T-helper 2 cell treated with Interferon-gamma antibody and Interleukin-4, amounts not matched to agents 100 ng/mL and 5 ng/mL, for 36 hours (primary cell): Measurements from ENCODE around the gene ST6GALNAC3. TPM values are rescaled to one million over a fixed set of nuclear protein-coding genes. Genes with fewer than 3 reads are reported as not detected.

ENCODE experiments used
- intact Hi-C: fragments of 100-400 bp; cut with micrococcal nuclease; formaldehyde crosslinking; loops from one replicate; pipeline ENCODE4 v1.15.1; 2023
- total RNA-seq: library from RNA; stranded (reverse); gene quantifications from 2 replicates; pipeline ENCODE4 v1.2.3, GENCODE V29; 2022

Gene ST6GALNAC3
- total RNA-seq, 1 donor from 2014 or later: 0.30 TPM

DNA sequence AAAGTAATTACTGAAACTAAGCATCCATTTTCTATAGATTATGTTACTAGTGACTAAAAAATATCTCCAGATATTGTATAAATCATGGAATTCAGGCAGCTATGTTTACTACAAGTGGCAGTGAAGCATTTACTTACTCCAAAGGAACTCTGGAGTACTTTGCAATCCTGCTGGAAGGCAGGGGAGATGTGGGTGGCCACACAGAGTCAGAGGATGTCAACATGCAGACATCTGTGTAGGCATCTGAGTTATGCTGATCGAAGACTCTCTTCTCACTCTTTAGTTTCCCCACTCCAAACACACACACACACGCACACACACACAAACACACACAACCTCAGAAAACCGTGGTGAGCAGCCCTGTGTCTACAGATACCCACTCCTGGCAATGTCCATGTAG, 112.9 kb downstream of the ST6GALNAC3 start:
- intact Hi-C loops: no loop called here

DNA sequence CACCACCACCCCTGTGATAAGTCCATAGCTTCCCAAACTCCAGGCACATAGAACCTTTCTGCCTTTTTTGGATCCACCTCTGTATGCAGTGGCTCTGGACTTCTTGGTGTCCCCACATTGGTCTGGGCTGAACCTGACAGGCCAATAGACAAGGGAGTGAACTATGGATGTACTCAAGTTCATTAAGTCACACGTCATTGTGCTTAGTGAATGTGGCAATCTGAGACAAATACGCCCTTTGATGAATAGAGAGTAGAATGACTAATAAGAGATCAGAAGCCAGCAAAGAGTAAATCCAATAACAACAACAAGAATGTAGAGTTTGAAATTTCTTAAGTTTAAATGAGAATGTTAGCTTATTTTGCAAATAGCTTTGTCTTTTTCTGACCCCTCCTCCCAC, 114.8 kb downstream of the ST6GALNAC3 start:
- intact Hi-C loops: no loop called here

- intact Hi-C loops: no loop called here
These were observed 116.3 kb downstream of the ST6GALNAC3 start for GRCh38 chr1:76190749-76191424.

DNA sequence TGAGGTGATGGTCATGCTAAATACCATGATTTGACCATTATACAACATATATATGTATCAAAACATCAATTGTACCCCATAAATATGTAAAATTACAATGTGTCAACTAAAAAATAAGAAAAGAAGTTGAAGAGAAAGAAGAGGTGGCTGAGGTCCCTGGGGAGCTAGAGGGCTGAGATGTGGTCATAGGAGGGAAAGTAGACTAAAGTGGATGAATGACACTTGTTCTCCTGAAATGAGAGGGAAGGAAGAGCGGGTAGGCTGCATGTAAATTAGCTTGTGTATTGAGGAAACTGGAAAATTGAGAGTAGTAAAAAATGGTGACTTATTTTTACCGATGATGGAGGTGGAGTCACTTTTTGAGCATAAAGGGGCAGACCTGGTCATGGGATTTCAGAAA, 117.0 kb downstream of the ST6GALNAC3 start:
- intact Hi-C loops: no loop called here

DNA sequence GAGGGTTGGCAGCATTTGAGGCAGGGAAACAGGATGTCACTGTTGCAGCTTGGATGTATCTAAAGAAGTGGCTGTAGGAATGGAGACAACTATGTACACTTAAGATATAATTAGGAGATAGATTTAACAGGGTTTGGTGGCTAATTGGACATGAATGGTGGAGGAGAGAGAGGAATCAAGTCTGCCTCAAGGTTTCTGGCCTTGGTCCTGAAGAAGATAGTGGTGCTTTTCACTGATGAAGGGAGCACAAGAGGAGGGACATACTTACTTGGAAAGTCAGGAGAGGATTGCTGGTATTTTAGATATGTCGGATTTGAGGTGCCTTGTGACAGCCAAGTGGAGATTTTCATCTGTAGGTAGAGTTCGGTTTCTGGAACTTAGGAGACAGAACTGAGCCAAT, 123.9 kb downstream of the ST6GALNAC3 start:
- intact Hi-C loops: no loop called here

DNA sequence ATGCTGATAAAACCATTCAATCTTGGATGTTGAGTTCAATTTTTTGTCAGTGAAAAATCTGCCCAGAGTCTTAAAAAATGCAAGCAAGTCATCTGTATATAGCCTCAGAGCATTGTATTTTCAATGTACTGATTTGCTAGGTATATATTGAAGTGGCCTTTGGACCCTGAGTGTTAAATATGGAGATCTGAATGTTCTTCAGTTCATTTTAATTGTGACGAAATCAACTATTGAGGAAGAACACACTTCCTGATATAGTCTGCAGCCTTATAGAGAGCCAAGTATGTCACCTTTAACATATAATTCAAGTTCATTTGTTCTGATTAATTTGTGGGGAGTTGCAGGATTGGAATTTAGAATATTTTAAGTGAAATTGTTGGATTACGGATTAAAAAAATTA, 128.1 kb downstream of the ST6GALNAC3 start:
- intact Hi-C loops: no loop called here

DNA sequence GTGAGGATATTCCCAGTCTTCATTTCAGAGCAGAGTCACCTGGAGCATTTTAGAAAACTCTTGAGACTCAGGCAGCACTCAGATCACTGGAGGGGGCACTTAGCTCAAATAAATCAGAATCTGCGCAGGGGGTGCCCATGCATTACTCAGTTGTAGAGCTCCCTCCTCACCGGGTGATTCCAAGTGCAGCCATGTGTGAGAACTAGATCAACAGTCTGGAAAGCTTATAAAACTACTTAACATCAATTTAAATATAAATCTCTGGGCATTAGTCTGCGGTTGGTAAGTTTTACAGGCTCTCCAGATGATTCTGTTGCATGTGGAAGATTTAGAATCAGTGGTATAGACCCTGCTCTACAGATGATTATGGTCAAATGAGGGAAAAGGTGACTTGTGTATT, 128.6 kb downstream of the ST6GALNAC3 start:
- intact Hi-C loops: no loop called here

GRCh38 chr1:76209238-76209637, 134.7 kb downstream of the ST6GALNAC3 start:
- intact Hi-C loops: no loop called here

DNA sequence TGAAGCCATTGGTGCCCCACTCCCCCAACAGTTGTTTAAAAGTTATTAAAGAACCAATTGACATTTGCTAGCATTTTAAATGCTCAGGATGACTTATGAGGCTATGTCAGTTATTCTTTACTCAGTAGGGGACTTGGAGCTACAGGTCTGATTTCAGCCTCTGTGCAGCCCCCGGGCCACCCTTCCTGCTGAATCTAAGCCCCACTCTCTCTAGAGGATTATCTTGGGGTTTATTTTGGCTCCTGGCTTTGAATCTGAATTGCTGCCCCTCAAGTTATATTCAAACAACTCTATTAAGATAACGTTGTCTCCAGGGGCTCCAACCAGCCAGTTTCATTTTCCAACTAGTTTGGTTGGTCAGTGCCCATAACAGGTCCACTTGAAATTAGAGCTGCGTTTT, 135.1 kb downstream of the ST6GALNAC3 start:
- intact Hi-C loops: no loop called here

GRCh38 chr1:76210160-76210559, 135.6 kb downstream of the ST6GALNAC3 start:
- intact Hi-C loops: no loop called here

GRCh38 chr1:76218888-76219287, 144.3 kb downstream of the ST6GALNAC3 start:
- intact Hi-C loops: no loop called here

- intact Hi-C loops: no loop called here
These were observed 144.8 kb downstream of the ST6GALNAC3 start for GRCh38 chr1:76219366-76219818.

DNA sequence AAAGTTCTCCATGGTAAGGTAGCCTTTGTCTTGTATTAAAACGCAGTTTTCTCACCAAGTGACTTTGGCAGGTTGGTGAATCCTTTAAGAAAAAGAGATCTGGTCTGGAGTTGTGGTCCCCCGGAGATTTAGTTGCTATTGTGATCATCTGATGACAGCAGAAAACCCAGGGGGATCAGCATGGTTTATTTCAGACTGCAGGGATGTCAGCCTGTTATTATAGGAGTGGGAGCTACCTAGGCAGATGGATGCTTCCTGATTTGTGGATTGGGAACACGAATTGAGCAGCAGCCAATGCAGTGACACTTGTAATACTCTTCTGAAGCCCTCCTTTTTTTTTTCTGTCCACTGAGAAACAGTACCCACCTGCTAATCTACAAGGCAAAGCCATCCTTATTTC, 150.2 kb downstream of the ST6GALNAC3 start:
- intact Hi-C loops: no loop called here

DNA sequence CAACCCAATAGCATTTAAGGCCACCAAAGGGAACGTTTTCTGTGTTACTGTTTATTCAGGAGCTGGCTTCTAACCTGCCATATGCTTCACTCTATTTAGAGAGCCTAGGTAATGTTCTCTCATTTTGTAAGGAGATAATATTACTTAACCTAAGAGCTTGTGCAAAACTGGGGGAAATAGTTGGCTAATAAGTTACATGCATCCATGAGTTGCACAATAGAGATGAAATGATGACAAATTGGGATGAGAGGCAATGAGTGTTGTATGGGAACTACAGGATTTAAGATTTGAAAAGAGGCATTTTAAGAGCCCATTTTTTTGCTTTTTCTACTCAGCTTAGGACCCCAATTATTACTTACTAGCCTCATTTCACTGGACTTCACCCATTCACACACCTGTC, 151.0 kb downstream of the ST6GALNAC3 start:
- intact Hi-C loops: no loop called here

DNA sequence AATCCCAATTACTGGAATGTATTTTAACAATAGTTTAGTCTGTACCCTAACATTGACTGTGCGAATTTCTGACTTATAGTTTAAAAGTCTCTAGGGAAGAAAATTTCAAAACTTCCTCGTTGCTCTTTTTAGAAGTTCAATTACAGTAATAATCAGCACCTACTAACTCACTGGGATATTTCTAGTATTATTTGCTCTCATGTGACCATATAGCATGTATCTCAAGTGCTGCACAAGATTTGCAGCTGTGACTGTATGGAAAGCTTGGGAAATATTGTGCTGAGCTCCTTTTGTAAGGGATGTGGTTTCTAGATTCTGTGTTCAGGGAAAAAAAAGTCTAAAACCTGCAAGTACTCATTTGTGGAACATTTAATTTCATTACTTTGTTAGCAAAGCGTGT, 153.1 kb downstream of the ST6GALNAC3 start:
- intact Hi-C loops: no loop called here

GRCh38 chr1:76229279-76230005, 154.9 kb downstream of the ST6GALNAC3 start:
- intact Hi-C loops: no loop called here

- intact Hi-C loops: no loop called here
These were observed 156.3 kb downstream of the ST6GALNAC3 start for GRCh38 chr1:76230842-76231281.

- intact Hi-C loops: no loop called here
These were observed 156.8 kb downstream of the ST6GALNAC3 start for GRCh38 chr1:76231320-76231719.

- intact Hi-C loops: no loop called here
These were observed 158.1 kb downstream of the ST6GALNAC3 start for GRCh38 chr1:76232666-76233065.

DNA sequence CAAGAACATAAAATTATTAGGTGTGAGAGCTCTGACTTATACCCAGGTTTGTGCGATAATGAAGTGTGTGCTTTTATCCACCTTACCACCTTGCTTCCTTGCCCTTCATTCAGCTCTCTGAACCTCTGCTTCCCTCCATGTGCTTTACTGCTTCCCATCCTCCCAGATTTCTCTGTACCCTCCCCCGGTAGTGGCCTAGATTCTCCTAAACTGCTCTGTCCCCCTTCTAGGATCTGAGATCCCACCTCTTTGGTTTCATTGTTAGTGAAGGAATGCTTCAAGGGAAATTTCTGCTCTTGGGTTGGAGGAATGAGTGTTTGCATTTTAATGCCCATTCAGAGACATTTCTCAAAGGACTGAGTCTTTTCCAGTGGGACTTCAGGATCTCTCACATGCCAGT, 159.5 kb downstream of the ST6GALNAC3 start:
- intact Hi-C loops: no loop called here

- intact Hi-C loops: no loop called here
These were observed 162.7 kb downstream of the ST6GALNAC3 start for GRCh38 chr1:76237211-76237610.

DNA sequence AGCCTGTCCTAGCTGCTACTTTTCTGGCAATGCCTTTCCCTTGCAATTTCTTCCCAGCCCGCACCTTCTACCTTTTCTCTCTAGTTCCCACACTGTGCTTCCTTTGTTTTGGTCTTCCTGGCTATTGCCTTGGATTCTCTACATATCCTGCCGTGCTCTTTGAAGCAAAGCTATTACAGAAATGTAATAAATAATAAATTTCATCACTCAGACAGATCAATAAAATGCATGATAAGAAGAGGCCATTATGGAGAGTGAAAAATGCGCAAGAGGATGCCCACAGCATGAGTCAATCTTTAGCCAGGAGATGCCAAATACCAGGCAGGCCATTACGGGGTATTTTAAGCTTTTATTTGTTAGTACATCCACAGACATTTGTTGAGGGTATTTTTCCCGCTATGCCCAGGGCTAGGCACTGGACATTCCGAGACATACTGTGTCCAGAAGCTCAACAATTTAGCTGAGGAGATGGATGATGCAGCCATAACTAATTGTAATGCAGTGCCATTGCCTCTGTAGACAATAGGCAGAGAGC, 163.6 kb downstream of the ST6GALNAC3 start:
- intact Hi-C loops: no loop called here

GRCh38 chr1:76239470-76239918, 164.9 kb downstream of the ST6GALNAC3 start:
- intact Hi-C loops: no loop called here
